ENCODE results near the gene FBRS. TPM values are rescaled to one million over a fixed set of nuclear protein-coding genes. Genes with fewer than 3 reads are reported as not detected.
A peak's percentile ranks its signal among the peaks of the same experiment; 100 is the strongest.

Gene FBRS
- total and polyA plus RNA-seq, 2 of the 8 experiments (the other 6 are each of a cell fraction or from before 2014, with no cell fraction given): 2.4 to 13.9 TPM

DNA sequence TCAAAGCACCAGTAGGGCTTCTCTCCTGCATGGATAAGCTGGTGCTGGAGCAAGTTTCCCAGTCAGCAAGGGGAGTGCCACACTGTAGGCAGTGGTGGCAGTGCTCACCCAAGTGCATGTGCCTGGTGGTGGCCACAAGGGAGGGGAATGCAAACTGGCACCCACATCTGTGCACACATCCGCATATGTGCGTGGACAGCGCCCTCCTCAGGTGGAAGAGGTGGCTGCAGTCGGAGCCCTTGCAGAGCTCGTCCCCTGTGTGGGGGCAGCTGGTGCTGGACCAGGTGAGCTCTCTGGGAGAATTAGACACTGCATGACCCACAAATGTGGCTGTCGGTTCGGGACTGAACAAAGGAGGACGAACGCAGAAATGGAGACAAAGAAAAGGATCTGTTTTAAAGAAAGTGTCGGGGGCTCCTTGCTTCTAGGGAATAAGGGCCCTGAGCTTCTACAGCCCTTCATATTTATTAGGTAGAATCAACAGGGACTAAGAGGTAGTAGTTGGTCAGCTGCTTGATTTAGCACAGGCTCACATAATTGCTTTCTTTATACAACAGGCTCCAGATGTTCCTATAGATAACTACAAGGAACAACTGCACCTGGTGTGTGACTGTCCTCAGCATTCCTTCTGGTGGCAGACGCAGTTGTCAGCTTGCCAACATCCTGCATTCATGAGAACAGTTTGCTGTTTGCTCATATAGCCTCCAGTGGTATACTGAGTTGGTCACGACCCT is 42.7 kb upstream of the FBRS start:
- H3K23ac ChIP-seq (ENCODE audit: insufficient read length): no peak overlapping the region
- no peaks in the 10 kb centered on the region for H3K9me3 ChIP-seq (ENCODE audit: insufficient read depth in 2 of 2, low read depth in 1 of 2, low read length in 1 of 2)
- no peak overlapping the region for H2AFZ ChIP-seq (ENCODE audit: low read length)
- no peak overlapping the region; the same call in 1 of the 2 replicates for H3K18ac ChIP-seq (ENCODE audit: extremely low read depth, low read length)
- no peak overlapping the region for H3K27ac ChIP-seq (ENCODE audit: low read depth, low read length)
- H4K8ac ChIP-seq (ENCODE audit: extremely low read depth, insufficient read depth, low read length): no peak overlapping the region
- H3K14ac ChIP-seq (ENCODE audit: insufficient read length): no peak overlapping the region
- no peak overlapping the region for H3K4me3 ChIP-seq (ENCODE audit: extremely low read depth in 1 of 4, insufficient read depth in 2 of 4, low read depth in 3 of 4, low read length in 4 of 4)
- no peak overlapping the region for H3K4me2 ChIP-seq (ENCODE audit: insufficient read depth in 1 of 2, low read depth in 2 of 2, low read length in 2 of 2)
- H2BK5ac ChIP-seq (ENCODE audit: low read depth, low read length): no peak overlapping the region
- no peak overlapping the region for H3K4ac ChIP-seq (replicated peaks; ENCODE audit: insufficient read length, low read depth, low read length)
- DNase-seq (ENCODE audit: low read depth in 1 of 2, low spot score in 2 of 2): peak; percentile 82 to 100
- ChIA-PET CTCF (ENCODE audit: partially characterized antibody) (interaction anchor here (0.6 to 4.6 kb wide), 75 partner anchors 8 to 292 kb away, joined by 3 to 74 read pairs (median 4); partner anchors contain the start of genes DCTPP1, PRR14, SEPHS2 and ZNF48), POLR2A (ENCODE audit: partially characterized antibody) (interaction anchor here (0.7 to 1.2 kb wide), 13 partner anchors 10 to 519 kb away, joined by 3 to 4 read pairs (median 3); partner anchors contain the start of genes ZNF688 and ZNF747)
- no peaks in the 10 kb centered on the region for H3K36me3 ChIP-seq (ENCODE audit: control insufficient read depth in 2 of 4, insufficient read depth in 4 of 4, low read length in 3 of 4)
- H4K91ac ChIP-seq (replicated peaks; ENCODE audit: insufficient read length, low read length): no peak overlapping the region
- H4K5ac ChIP-seq (ENCODE audit: insufficient read length, low read depth, low read length): no peak overlapping the region
- no peak overlapping the region for H3K9ac ChIP-seq (replicated peaks in 1 of 4; ENCODE audit: extremely low read depth in 1 of 4, low read depth in 3 of 4, low read length in 3 of 4)
- peaks cover 0 to 3% (median under 1%) of the 10 kb centered on the region in 4 experiments; a peak in 1 of 7 replicates for H3K4me1 ChIP-seq (replicated peaks in 1 of 4; ENCODE audit: control insufficient read depth in 3 of 4, insufficient read depth in 4 of 4, low read length in 3 of 4)
- 27% methylated on average over 12 of the region's 12 CpGs; no CpG with 5 or more reads in 1 of the 2 experiments for WGBS, 2 experiments (ENCODE audit: extremely low coverage in 1 of 2, insufficient coverage in 1 of 2, insufficient read length in 1 of 2, insufficient replicate concordance in 2 of 2, low coverage in 1 of 2, low lambda C conversion rate in 2 of 2, missing lambda C conversion rate in 1 of 2)
- H3K79me2 ChIP-seq (ENCODE audit: control insufficient read depth in 1 of 2, insufficient read depth in 2 of 2, low read length in 2 of 2): no peaks in the 10 kb centered on the region
- peak overlapping the region; percentile 85; the same call in 1 of the 2 replicates for H2BK12ac ChIP-seq (ENCODE audit: low read depth, low read length)
- H3K56ac ChIP-seq (replicated peaks; ENCODE audit: insufficient read length, low read depth, low read length): no peak overlapping the region
- no peaks in the 10 kb centered on the region; a peak in 2 of 7 replicates for H3K27me3 ChIP-seq (replicated peaks in 1 of 4; ENCODE audit: control insufficient read depth in 3 of 4, extremely low read depth in 1 of 4, insufficient read depth in 3 of 4, low read length in 3 of 4)
- no peak for FAIRE-seq
- no peak overlapping the region for H2BK20ac ChIP-seq (ENCODE audit: low read length)
- no peaks in the 10 kb centered on the region for H3K23me2 ChIP-seq (ENCODE audit: low read depth, low read length)
- H2BK15ac ChIP-seq (ENCODE audit: low read length): peak overlapping the region; percentile 90
- H2BK120ac ChIP-seq (replicated peaks; ENCODE audit: low read depth, low read length): no peak overlapping the region
- H4K20me1 ChIP-seq (replicated peaks in 1 of 2; ENCODE audit: control insufficient read depth in 1 of 2, insufficient read depth in 2 of 2, low read length in 2 of 2): no peaks in the 10 kb centered on the region
- H3K79me1 ChIP-seq (ENCODE audit: low read depth, low read length): no peaks in the 10 kb centered on the region
- H2AK5ac ChIP-seq (ENCODE audit: low read depth, low read length): no peak overlapping the region
